ENCODE data around the gene DTNB.

- TF ChIP-seq POLR2A (IDR thresholded peaks at IDR 0.05) (no peak), CTCF (IDR thresholded peaks at IDR 0.05) (no peak)
These were observed 333.0 kb downstream of the DTNB start for GRCh38 chr2:25340181-25340921.

All from vagina (tissue), 2 donors.